Mesothelial cell of epicardium (in vitro differentiated cells): ENCODE data around the gene SNX13. TPM values are rescaled to one million over a fixed set of nuclear protein-coding genes. Genes with fewer than 3 reads are reported as not detected.

Source experiments
- DNase-seq, 2 experiments: peaks; one replicate each; pipeline ENCODE4 v3.0.0; 2021; ENCODE audit warnings: low spot score in 2 of 2; ENCODE audit not compliant: unreplicated experiment in 2 of 2
- H3K27ac Mint-ChIP-seq: 2 replicates; pipeline ENCODE4 v1.8.0; 2021; ENCODE audit warnings: mixed read lengths
- H3K27me3 Mint-ChIP-seq: 2 replicates; pipeline ENCODE4 v1.8.0; 2021; ENCODE audit warnings: low read depth, mixed read lengths
- H3K36me3 Mint-ChIP-seq: 2 replicates; pipeline ENCODE4 v1.8.0; 2021; ENCODE audit warnings: mixed read lengths
- H3K4me1 Mint-ChIP-seq: 2 replicates; pipeline ENCODE4 v1.8.0; 2021; ENCODE audit warnings: mixed read lengths
- H3K4me3 Mint-ChIP-seq: 2 replicates; pipeline ENCODE4 v1.8.0; 2021; ENCODE audit warnings: mild to moderate bottlenecking, moderate library complexity, mixed read lengths
- H3K9me3 Mint-ChIP-seq: 2 replicates; pipeline ENCODE4 v1.8.0; 2021; ENCODE audit warnings: mixed read lengths
- CTCF ChIP-seq: fragments of 200-600 bp; sonication (generic); IDR thresholded peaks from one replicate; pipeline ENCODE4 v1.5.0; 2021; ENCODE audit warnings: antibody characterized with exemption; ENCODE audit not compliant: unreplicated experiment
- total RNA-seq: library from RNA; stranded (reverse); gene quantifications from 3 replicates; pipeline ENCODE4 v1.2.1, GENCODE V29; 2021

Gene SNX13
- total RNA-seq, 1 donor from 2014 or later, result 57.1 TPM

- Mint-ChIP-seq H3K4me3 (no peak overlapping the region), H3K36me3 (no peaks in the 10 kb centered on the region), H3K27ac (no peak overlapping the region), H3K27me3 (no peaks in the 10 kb centered on the region), H3K9me3 (no peaks in the 10 kb centered on the region), H3K4me1 (peaks cover 28% of the 10 kb centered on the region)
- no peak for DNase-seq
- TF ChIP-seq CTCF, result no peak
Measured at GRCh38 chr7:17773289-17773626, 167.0 kb downstream of the SNX13 start.

- Mint-ChIP-seq H3K4me3 (no peak overlapping the region), H3K4me1 (peaks cover 28% of the 10 kb centered on the region), H3K27me3 (no peaks in the 10 kb centered on the region), H3K27ac (peak overlapping the region; percentile 17), H3K9me3 (no peaks in the 10 kb centered on the region), H3K36me3 (no peaks in the 10 kb centered on the region)
- no peak for TF ChIP-seq CTCF
- no peak for DNase-seq
Measured at GRCh38 chr7:17772581-17773288, 167.6 kb downstream of the SNX13 start.

GRCh38 chr7:17771901-17772408, 168.3 kb downstream of the SNX13 start:
- Mint-ChIP-seq H3K4me3 (no peak overlapping the region), H3K4me1 (peaks cover 28% of the 10 kb centered on the region), H3K36me3 (no peaks in the 10 kb centered on the region), H3K9me3 (peaks cover under 1% of the 10 kb centered on the region), H3K27me3 (no peaks in the 10 kb centered on the region), H3K27ac (peak overlapping the region; percentile 55)
- DNase-seq, result no peak
- TF ChIP-seq CTCF, result no peak

GRCh38 chr7:17770710-17771375, 169.5 kb downstream of the SNX13 start:
- H3K27ac Mint-ChIP-seq, result no peak overlapping the region
- TF ChIP-seq CTCF, result no peak
- no peak overlapping the region for H3K4me3 Mint-ChIP-seq
- peaks cover 28% of the 10 kb centered on the region for H3K4me1 Mint-ChIP-seq
- no peaks in the 10 kb centered on the region for H3K27me3 Mint-ChIP-seq
- H3K36me3 Mint-ChIP-seq, result no peaks in the 10 kb centered on the region
- peaks cover 10% of the 10 kb centered on the region for H3K9me3 Mint-ChIP-seq
- DNase-seq, result no peak

GRCh38 chr7:17769918-17770317, 170.4 kb downstream of the SNX13 start:
- H3K9me3 Mint-ChIP-seq, result peaks cover 18% of the 10 kb centered on the region
- H3K36me3 Mint-ChIP-seq, result no peaks in the 10 kb centered on the region
- no peak overlapping the region for H3K4me3 Mint-ChIP-seq
- H3K27ac Mint-ChIP-seq, result no peak overlapping the region
- TF ChIP-seq CTCF, result peak; percentile 43
- DNase-seq, result peak in 1 of 2 experiments; percentile 58
- H3K4me1 Mint-ChIP-seq, result peaks cover 28% of the 10 kb centered on the region
- H3K27me3 Mint-ChIP-seq, result no peaks in the 10 kb centered on the region
